HG03469 (cell line): ENCODE measurements around the gene ESPL1.

Experiments used
- ATAC-seq: cut with Tn5 transposase; IDR thresholded peaks from one replicate; pipeline ENCODE4 v1.9.1; 2021; ENCODE audit warnings: mild to moderate bottlenecking, moderate library complexity, moderate number of reproducible peaks; ENCODE audit not compliant: unreplicated experiment

The ESPL1 gene

DNA sequence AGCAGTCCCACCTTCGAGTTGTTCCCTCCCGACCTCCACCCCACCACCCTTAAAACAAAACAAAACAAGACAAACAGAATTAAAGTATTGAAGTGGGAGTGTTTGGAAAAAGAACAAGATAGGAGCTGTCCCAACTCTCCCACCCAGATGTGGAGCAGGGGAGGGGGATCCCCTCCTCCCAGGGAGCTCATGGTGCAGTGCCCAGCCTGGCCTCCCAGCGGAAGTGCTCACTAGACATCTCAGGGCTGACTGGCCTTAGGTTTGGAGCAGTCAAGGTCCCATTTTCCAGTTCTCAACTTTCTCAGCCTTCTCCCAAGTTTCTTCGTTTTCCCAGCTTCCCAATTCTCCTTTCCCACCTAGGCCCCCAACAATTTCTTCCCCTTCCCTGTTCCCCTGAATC is 65.2 kb downstream of the ESPL1 start:
- ATAC-seq, result no peak

DNA sequence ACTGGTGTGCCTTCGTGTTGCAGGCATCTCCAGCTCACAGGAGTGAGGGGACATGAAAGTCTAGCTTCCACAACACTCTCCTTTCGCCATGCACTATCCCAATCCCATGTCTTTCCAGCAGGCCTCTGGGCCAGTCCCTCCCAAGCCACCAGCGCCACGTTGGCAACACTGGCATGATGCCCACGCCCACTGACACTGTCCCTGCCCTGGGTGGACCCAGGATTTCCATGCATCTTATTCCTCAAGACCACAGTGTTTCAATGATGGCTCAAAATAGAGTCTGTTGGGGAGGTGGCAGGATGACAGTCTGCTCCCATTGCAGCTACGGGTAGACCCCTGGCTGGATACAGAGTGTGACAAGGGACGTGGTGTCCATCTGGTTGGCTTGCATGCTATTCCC is 65.7 kb downstream of the ESPL1 start:
- no peak for ATAC-seq

DNA sequence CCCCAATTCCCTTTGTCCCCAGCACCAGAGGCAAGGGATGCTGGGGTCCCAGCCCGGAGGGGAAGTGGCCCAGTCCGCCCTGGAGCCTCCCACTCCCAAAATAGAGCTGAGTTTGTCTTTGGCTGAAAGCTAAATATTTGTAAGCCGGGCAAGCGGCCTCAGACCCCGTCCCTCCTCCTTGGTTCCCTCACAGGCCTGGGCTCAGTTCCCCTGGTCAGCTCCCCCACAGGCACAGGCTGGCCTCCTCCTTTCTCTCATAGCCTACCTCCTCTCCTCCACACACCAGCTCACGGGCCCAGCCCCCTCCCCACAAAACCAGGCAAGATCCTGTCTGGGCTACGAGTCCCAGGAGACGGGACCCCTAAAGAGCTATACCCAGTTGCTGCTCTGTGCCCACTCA is 66.7 kb downstream of the ESPL1 start:
- ATAC-seq, result no peak

DNA sequence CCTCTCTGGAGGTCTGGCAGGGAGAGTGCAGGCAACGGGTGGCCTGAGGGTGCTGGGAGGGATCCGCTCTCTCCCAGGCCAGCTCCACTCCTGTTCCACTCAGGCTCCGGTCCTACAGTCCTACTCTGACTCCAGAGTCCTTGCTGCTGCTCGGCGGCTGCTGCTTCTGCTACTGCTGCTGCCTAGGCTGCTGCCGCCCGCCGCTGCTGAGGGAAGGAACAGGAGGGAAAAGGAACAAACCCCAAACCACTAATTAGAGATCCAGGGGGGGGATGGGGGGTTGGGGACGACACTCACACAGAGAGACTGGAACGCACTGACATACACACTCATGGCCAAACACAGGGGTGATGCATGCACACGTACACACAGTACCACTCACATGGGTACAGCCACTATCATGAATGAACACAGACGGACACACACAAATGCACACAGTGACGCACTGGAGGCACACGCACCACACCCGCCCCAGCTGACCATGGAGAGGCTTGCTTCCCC is 68.1 kb downstream of the ESPL1 start, which contains the start of gene SP7:
SP7 (minus strand) TSS at position 174 of the 501 bp plus-strand sequence. CDS start 708 bp downstream, outside the sequence.
- ATAC-seq, result no peak

DNA sequence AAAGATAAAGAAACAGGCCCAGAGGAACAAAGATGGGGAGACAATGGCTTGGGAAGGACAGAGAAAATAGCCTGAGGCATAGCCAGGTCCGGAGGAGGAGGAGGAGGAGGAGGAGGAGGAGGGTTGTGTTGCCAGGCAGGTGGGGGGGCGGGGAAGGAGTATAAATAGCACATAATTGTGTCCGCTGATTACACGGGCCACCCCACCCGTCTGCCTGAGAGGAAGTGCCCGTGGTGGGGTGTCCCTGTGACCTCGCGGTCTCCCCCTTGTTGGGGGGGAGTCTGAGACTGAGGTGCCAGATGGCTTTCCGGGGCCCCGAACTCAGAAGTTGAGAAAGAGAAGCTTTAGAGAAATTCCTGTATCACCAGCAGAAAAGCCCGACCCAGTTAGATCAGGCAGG is 69.9 kb downstream of the ESPL1 start:
- ATAC-seq, result no peak

DNA sequence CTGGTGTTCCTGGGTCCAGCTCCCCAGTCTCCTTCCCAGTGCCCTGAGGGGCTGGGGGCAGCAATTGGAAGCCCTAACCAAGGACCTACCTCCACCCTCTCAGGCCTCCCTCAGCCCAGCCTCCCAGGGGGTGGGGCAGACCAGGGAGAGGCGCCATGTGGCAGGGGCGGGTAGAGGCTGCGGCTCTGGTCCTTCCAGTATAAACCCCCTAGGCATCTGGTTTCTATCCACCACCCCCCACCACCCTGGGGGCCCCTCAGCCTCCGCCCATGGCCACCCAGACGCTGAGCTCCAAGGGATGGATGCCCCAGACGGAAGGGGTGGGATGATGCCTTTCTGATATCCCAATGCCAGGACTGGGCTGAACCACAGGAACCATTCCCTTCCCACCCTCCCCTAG is 70.8 kb downstream of the ESPL1 start:
- ATAC-seq, result no peak

DNA sequence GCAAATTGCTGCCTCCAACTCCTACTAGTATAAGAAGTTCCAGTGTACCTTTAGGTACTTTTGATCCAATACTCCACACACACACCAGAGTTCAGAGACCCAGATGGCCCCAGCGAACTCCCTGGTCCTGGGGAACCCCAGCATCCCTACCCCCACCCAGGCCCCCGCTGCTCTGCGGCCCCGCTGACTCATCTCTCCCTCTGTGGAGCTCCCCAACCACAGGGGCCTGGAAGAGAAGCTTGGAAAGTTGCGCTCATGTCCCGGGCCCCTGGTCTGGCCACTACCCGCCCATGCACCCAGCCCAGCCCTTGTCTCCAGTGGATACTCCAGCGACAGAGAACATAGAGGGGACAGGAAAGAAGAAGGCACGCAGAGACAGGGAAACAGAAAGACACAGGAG is 72.3 kb downstream of the ESPL1 start:
- no peak for ATAC-seq
